ENCODE data around the gene CTNND2.

The CTNND2 gene

DNA sequence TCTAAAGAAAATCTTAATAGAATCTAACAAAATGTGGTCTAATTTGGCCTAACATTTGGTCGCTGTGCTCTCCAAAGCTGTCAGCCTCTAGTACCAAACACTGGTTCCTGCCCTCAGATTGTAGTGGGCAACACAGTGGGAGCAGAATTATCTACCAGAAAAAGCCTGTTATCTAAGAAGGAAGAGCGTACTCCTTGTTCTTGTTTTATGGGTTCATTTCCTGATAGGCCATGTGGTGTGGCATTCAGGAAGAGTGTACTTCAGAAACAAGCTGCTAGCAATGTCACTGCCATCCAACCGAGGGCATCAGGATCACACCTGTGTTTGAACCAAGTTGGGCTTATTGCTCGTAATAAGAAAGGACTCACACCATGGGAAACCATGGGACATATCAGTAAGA is 655.3 kb downstream of the CTNND2 start:
- DNase-seq (ENCODE audit: low read depth): no peak

GRCh38 chr5:11247224-11247623 is 657.0 kb downstream of the CTNND2 start:
- no peak for DNase-seq (ENCODE audit: low read depth)

DNA sequence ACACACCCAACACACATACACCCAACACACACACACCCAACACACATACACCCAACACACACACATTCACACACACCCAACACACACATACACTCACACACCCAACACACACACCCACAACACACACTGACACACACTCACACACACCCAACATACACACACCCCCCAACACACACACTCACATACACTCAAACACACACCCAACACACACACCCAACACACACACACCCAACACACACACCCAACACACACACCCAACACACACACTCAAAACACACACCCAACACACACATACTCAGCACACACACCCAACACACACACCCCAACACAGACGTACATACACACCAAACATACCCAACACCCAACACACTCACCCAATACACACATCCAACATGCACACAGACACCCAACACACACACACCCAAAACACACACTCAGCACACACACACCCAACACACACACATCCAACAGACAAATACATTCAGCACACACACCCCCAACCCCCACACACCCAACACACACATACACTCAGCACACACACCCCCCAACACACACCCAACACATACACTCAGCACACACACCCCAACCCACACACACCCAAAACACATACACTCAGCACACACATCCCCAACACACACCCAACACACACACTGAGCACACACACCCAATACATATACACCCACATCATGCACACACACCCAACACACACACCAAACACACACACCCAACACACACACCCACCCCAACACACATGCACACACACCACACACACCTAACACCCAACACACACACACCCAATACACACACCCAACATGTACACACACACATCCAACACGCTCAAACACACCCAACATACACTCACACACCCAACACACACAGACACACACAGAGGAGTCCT is 663.7 kb downstream of the CTNND2 start:
- DNase-seq (ENCODE audit: low read depth): no peak

DNA sequence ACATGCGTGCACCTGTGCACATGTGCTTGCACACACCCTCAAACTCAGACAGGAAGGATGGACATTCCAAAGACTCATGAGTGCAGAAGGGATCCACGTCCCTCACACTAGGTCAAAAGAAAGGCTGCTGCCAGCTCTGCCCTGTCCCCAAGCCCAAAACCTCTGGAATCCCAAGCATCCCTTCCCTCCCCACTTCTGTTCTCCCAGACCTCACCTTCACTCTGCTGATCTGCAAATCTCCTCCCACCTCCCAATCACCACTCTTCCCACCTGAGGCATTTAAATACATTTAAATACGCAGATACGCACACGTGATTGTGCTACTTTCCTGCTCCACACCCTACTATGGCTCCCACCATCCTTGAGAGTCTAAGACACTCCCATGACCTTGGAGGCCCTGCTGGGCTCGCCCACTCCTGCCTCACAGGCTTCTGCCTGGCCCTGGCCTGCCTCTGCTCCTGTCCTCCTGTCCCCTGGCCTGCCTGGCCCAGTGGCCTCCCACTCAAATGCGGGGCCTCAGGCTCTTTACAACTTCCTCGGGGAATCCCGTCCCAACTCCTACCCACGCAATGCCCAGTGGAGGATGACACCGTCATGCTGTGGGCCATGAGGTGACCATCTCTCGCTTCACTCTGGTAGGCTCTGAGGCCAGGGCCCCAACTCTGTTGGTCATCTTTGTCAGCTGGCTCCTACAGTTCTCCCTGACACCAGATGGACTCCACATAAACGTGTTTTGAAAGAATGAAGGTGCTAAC is 664.8 kb downstream of the CTNND2 start:
- no peak for DNase-seq (ENCODE audit: low read depth)

- no peak for DNase-seq (ENCODE audit: low read depth)
These were observed 669.7 kb downstream of the CTNND2 start for GRCh38 chr5:11234501-11234911.

GRCh38 chr5:11230890-11231289 is 673.4 kb downstream of the CTNND2 start:
- DNase-seq (ENCODE audit: low read depth): no peak

DNA sequence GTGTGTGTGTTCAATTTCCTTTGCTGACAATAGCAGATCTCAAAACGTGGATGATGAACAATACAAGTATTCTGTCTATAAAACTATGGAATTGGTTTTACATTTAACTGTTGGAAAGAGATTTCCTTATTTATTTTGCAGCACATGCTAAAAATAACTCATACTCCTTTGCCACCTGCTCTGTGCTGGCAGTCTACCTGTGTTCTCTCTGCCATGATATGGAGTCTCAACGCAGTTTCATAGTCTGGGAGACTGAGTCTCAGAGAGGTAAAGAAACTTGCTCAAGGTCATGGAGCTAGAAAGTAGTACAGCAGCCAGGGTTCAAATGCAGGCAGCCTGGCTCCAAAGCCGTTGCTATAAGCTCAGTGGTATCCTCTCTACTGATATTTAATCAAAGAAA is 677.2 kb downstream of the CTNND2 start:
- no peak for DNase-seq (ENCODE audit: low read depth)

GRCh38 chr5:11224436-11225187 is 679.6 kb downstream of the CTNND2 start:
- DNase-seq (ENCODE audit: low read depth): no peak

- DNase-seq (ENCODE audit: low read depth): no peak
These were observed 682.1 kb downstream of the CTNND2 start for GRCh38 chr5:11222169-11222568.

DNA sequence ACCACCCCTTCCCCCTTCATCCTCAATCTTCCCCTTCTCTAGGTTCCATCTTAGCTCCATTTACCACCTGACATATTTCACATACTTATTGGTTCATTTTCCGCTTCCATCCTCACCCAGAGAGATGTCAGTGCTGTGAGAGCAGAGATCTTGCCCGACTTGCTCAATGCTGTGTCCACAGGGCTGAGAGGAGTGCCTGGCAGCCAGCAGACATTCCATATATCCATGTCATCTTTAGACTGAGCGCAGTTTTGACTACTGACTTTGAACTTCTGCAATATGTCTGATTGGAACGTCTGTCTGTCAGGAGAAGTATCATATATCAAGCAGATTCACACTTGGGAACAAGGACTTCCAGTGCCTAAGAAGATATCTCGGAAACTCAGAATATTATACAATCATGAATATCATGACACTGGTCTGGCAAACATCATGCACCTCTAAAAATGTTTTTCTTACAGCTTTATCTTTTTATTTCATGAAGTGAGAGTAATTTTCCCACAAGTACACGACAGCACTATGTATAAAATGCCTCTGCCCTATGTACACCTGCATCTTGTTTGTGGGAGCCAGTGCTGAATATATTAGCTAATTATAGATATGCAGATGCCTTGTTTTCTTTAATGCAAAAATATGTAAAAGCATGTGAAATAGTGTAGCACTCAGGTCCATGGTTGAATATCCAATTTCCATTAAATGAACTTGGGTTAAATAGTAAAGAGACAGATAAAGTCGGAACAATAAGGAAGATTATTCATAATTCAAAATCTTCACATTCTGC is 689.2 kb downstream of the CTNND2 start:
- DNase-seq (ENCODE audit: low read depth): no peak

GRCh38 chr5:11212706-11213105 is 691.5 kb downstream of the CTNND2 start:
- no peak for DNase-seq (ENCODE audit: low read depth)

- no peak for DNase-seq (ENCODE audit: low read depth)
These were observed 706.5 kb downstream of the CTNND2 start for GRCh38 chr5:11197726-11198125.

DNA sequence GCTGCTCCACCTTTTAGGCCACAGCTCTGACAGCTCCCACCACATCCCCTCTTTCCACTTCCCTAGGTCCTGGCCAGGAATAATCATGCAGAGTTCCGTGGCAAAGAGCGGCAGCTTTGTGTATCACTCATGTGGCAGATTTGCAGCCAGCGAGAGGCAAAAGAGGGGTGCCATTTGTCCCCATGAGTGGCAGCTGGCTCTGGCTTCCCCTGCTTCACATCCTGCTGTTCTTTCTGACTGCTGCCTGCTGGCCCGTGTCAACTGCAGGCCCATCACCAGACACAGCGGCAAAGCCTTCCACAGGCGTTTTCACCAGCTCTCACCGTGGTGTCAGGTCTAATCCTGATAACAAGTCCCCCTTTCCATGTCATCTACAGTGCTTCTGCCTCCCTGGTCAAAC is 712.6 kb downstream of the CTNND2 start:
- DNase-seq (ENCODE audit: low read depth): no peak

DNA sequence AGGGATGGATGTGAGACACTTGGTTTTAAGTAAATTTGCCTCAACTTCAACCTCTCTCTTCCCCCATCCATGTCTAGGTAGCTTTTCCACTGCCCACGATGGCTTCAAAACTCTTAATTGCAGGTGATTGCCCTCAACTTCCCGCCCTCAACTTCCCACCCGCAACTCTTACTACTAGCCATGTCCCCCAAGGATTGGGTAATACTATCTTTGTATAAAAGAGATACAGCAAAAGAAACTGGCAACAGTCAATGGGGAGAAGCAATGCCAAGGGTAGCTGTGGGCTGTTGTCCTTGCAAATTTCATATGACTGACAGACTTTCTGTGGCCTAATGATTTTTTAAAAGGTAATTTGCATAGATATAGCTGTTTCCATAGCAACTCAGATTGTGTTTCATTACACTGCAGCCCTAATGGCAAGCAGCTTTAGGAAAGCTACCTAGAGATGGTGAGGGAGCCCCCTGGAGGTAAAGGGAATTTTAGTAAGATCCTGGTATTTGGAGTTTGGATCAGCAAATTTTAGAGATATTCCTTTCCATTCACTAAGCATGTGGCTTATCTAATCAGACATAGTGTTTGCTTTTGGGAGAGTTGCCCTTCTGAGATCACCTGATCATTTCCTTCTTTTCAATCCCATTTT is 721.7 kb downstream of the CTNND2 start:
- no peak for DNase-seq (ENCODE audit: low read depth)

DNA sequence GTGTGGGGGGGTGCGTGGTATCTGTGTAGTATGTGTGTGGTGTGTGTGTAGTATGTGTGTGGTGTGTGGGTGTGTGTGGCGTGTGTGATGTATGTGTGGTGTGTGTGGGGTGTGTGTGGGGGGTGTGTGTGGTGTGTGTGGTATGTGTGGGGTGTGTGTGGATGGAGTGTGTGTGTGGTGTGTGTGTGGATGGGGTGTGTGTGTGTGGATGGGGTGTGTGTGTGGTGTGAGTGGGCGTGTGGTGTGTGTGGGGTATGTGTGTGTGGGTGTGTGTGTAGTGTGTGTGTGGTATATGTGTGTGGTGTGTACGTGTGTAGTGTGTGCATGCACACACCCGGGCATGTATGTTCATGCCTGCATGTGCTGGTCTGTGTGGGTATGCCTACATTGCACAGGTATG is 722.3 kb downstream of the CTNND2 start:
- DNase-seq (ENCODE audit: low read depth): no peak

GRCh38 chr5:11180890-11181289 is 723.4 kb downstream of the CTNND2 start:
- no peak for DNase-seq (ENCODE audit: low read depth)

- DNase-seq (ENCODE audit: low read depth): no peak
These were observed 726.1 kb downstream of the CTNND2 start for GRCh38 chr5:11177999-11178711.

DNA sequence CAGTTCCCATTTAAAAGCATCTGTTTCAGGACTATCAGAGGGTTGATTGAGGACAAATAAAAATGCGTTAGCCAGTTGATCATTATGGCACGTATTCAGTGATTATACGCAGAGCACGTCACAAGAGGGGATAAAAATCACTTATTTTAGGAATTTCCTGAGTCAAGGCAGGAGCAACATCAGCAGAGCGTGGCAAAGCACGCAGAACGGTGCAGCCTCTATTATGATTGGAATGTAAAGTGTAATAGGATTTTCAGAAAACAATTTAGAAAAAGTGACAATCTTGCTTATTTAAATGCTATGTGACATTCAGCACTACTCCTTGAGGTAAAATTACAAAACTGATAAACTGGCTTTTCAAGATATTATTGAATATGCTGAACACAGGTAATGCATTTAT is 729.7 kb downstream of the CTNND2 start:
- no peak for DNase-seq (ENCODE audit: low read depth)

DNA sequence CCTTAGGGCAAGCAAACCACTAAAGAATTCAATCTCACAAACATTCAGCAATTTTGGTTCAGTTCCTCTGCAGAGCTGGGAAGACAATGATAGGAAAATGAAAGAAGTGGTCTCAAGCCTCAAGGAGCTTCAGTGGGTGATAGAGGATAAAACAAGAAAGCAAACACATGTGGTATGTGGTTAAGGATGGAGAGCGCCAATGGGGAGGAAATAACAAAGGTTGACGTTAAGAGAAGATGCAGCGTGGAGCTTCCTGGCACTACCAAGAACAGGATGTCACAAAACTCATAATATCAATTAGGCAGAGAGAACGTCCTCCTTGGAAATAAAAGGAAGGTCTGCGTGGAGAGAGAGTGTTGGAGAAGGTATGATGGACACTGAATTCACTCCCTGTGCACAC is 731.8 kb downstream of the CTNND2 start:
- DNase-seq (ENCODE audit: low read depth): no peak

- no peak for DNase-seq (ENCODE audit: low read depth)
These were observed 733.0 kb downstream of the CTNND2 start for GRCh38 chr5:11171236-11171635.

- no peak for DNase-seq (ENCODE audit: low read depth)
These were observed 737.3 kb downstream of the CTNND2 start for GRCh38 chr5:11166923-11167322.

Data from activated T-cell treated with anti-CD3 and anti-CD28 coated beads for 24 hours (primary cell).